GM21576 (cell line): ENCODE measurements around the gene NUP155.
"Not testable (repeated sequence)": the region's sequence is repeated elsewhere in the genome, so short reads cannot be mapped to it uniquely, and the experiment has no call there.

ENCODE experiments used
- ATAC-seq: cut with Tn5 transposase; IDR thresholded peaks from one replicate; pipeline ENCODE4 v1.9.1; 2021; ENCODE audit warnings: mild to moderate bottlenecking, moderate library complexity; ENCODE audit not compliant: unreplicated experiment

Gene NUP155

DNA sequence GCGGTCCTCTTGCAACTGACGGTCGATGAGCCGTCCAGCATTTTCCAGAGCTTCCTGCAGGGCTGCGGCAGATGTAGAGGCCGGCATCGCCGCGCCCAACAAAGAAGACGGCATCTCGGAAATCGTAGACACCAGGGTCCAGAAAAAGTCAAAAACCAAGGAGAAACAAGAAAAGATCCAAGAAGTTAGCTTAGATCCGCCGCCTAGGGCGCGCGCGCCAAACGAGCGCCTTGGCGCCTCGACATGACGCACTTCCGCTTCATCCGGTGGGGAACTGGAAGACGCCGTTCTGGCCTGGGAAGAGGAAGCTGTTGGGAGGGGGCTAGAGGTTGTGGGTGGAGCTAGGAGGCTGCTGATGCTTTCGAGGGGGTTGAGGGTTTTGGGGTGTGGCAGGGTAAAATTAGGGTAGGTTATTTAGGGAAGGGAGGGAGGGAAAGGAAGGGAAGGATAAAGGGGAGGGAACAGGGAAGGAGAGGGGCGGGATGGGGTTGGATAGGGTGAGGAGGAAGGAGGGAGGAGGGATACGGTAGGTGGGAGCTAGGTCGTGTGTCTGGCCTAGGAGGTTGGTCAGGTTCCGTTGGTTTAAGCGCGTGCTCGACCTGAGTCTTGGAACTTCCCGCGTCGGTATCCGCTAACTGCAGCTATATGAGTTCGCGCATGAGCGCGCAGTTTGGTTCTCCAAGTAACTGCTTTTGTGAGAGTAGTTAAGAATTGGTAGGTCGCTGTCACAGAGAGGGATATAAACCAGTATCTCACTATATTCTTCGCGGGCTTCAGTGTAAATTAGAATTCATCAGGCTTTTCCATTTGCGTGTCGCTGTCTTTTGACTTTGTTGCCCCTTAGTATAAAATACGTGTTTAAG, at the start of gene NUP155:
TSS of gene NUP155 (minus strand) at position 243 of the 863 bp plus-strand sequence. CDS start at position 114, 129 bp downstream.
- peak; percentile 93 for ATAC-seq

- ATAC-seq = no peak
Observed at GRCh38 chr5:37417347-37417746, 46.4 kb upstream of the NUP155 start.

- ATAC-seq = not testable (repeated sequence)
Observed at GRCh38 chr5:37415456-37415855, 44.5 kb upstream of the NUP155 start.

- ATAC-seq = no peak
Observed at GRCh38 chr5:37412515-37412914, 41.6 kb upstream of the NUP155 start.

GRCh38 chr5:37400501-37400900, 29.6 kb upstream of the NUP155 start:
- ATAC-seq = no peak

DNA sequence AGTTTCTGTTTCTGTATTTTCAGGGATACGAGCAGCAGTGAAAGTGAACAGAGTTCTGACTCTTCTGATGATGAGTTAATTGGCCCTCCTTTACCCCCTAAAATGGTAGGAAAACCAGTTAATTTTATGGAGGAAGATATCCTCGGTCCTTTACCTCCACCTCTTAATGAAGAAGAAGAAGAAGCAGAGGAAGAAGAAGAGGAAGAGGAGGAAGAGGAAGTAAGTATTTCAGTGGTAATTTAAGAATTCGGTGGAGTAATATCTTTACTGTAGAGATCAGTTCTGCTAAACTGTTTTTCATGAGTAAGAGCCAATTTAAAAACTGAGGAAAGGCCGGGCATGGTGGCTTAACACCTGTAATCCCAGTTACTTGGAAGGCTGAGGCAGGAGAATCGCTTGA, 25.4 kb upstream of the NUP155 start:
- no peak for ATAC-seq

DNA sequence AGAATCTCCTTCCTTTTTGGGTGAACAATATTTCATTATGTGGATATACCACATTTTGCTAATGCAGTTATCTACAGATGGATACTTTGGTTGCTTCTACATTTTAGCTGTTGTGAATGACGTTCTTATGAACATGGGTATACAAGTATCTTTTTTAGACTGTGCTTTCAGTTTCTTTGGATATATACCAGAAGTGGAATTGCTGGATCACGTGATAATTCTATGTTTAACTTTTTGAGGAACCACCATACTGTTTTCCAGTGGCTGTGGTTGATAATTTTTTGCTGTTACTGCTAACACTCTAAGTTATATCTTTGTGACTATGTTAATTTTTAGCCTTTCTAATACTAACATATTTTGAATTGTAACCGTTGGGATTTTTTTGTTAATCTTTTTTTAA, 20.7 kb upstream of the NUP155 start:
- no peak for ATAC-seq

DNA sequence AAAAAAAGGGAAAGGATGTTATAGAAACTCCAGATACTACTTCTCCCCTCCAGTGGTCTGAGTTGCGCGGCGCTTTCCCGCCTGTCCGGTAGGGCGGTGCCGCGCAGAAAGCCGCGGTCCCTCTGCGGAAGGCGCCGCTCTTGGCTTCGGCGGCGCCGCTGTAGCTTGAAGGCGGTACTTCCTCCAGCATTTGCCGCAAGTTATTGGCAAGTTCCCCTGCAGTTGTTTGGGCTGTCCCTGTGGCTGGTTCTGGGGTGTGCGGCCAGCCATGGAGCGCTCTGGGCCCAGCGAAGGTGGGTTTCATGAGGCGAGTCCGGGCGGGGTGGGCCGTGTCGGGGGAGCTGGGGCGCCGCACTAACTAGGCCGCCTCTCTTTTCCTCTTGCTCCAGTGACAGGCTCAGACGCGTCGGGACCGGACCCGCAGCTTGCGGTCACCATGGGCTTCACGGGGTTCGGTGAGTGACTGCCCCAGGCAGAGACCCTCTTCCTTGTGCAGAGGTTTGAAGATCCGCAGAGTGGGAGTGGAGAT, 8.3 kb upstream of the NUP155 start, which contains the start of gene WDR70:
TSS of gene WDR70 (plus strand) at position 219 of the 529 bp plus-strand sequence. CDS start at position 269, 50 bp downstream.
- peak; percentile 98 for ATAC-seq

GRCh38 chr5:37378066-37378465, 7.2 kb upstream of the NUP155 start:
- ATAC-seq = not testable (repeated sequence)

GRCh38 chr5:37375091-37375490, 4.2 kb upstream of the NUP155 start:
- no peak for ATAC-seq

GRCh38 chr5:37370550-37370863, 399 bp downstream of the NUP155 start:
- ATAC-seq = no peak

- ATAC-seq = no peak
Observed at GRCh38 chr5:37355161-37355560, 15.7 kb downstream of the NUP155 start.

DNA sequence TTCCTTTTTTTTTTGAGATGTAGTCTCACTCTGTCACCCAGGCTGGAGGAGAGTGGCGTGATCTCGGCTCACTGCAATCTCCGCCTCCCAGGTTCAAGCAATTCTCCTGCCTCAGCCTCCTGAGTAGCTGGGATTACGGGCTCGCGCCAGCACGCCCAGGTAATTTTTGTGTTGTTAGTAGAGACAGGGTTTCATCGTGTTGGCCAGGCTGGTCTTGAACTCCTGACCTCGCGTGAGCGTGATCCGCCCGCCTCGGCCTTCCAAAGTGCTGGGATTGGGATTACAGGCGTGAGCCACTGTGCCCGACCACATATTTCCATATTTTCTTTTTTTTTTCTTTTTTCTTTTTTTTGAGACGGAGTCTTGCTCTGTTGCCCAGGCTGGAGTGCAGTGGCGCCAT, 28.2 kb downstream of the NUP155 start:
- ATAC-seq = not testable (repeated sequence)

DNA sequence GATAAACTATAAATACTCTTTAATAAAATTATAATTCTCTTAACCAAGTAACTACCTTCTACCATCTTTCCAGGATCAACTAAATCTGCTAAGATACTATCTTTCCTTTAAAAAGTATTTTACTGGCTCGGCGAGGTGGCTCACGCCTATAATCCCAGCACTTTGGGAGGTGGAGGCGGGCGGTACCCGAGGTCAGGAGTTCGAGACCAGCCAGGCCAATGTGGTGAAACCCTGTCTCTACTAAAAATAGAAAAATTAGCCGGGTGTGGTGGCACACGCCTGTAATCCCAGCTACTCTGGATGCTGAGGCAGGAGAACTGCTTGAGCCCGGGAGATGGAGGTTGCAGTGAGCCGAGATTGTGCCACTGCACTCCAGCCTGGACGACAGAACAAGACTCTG, 36.2 kb downstream of the NUP155 start:
- ATAC-seq = not testable (repeated sequence)

DNA sequence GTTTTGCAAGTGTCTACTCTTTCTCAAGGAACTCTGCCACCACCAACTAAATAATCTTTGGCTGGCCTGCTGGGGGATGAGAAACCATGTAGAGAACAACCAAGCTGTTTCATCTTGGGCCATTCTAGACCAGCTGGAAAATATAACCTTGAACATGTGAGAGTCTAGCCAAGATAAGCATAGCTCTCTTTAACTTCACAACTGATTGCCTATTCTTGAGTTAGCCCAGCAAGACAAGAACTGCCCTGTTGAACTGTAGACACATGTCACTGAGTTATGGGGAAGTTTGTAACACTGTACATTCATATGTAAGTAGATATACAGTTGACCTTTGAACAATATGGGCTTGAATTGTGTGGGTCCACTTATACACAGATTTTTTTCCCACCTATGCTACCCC, 44.4 kb downstream of the NUP155 start:
- ATAC-seq = no peak

- no peak for ATAC-seq
Observed at GRCh38 chr5:37323607-37324006, 47.3 kb downstream of the NUP155 start.

GRCh38 chr5:37319037-37319782, 51.7 kb downstream of the NUP155 start:
- ATAC-seq = no peak

- no peak for ATAC-seq
Observed at GRCh38 chr5:37316027-37316426, 54.9 kb downstream of the NUP155 start.

- no peak for ATAC-seq
Observed at GRCh38 chr5:37310360-37310759, 60.5 kb downstream of the NUP155 start.

DNA sequence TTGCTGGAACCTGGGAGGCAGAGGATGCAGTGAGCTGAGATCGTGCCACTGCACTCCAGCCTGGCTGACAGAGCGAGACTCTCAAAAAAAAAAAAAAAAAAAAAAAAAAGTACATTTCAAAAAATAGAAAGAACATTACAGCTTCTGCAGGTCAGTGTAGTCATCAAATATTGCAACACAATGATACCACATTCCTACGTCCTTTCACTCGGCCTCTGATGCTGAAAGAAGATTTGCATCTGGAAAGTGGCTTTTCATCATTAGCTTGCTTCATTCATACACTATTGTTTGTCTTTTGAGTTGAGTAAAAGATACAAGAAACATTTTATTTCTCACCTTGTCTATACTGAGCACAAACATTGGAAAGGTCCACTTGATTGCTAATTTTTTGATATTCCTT, 62.1 kb downstream of the NUP155 start:
- no peak for ATAC-seq

- no peak for ATAC-seq
Observed at GRCh38 chr5:37304888-37305287, 66.0 kb downstream of the NUP155 start.

DNA sequence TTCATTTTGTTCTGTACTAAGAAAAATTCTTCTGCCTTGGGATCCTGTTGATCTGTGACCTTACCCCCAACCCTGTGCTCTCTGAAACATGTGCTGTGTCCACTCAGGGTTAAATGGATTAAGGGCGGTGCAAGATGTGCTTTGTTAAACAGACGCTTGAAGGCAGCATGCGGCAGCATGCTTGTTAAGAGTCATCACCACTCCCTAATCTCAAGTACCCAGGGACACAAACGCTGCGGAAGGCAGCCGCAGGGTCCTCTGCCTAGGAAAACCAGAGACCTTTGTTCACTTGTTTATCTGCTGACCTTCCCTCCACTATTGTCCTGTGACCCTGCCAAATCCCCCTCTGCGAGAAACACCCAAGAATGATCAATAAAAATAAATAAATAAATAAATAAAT, 74.6 kb downstream of the NUP155 start:
- ATAC-seq = not testable (repeated sequence)
